Neuron (in vitro differentiated cells): ENCODE measurements around the gene VWA3B.

Source experiments
- H2AFZ ChIP-seq: one replicate; pipeline ENCODE4 v1.6.1; 2013; ENCODE audit warnings: low read depth, mild to moderate bottlenecking, inconsistent platforms, low read length, moderate library complexity
- H3K27me3 ChIP-seq: one replicate; pipeline ENCODE4 v1.6.1; 2013; ENCODE audit warnings: low read length; ENCODE audit not compliant: insufficient read depth
- H3K36me3 ChIP-seq: one replicate; pipeline ENCODE4 v1.6.1; 2013; ENCODE audit warnings: low read length; ENCODE audit not compliant: insufficient read depth
- H3K4me1 ChIP-seq: one replicate; pipeline ENCODE4 v1.6.1; 2013; ENCODE audit warnings: low read length; ENCODE audit not compliant: insufficient read depth
- H3K4me3 ChIP-seq: 2 replicates; pipeline ENCODE4 v1.5.1; 2013; ENCODE audit warnings: mild to moderate bottlenecking, low read length, moderate library complexity
- H3K9me3 ChIP-seq: one replicate; pipeline ENCODE4 v1.6.1; 2013; ENCODE audit warnings: low read length

VWA3B gene

GRCh38 chr2:98334439-98335078, 247.6 kb downstream of the VWA3B start:
- H3K9me3 ChIP-seq, result peaks cover 7% of the 10 kb centered on the region
- H2AFZ ChIP-seq, result no peak overlapping the region
- H3K36me3 ChIP-seq, result no peaks in the 10 kb centered on the region
- H3K4me1 ChIP-seq, result peaks cover 49% of the 10 kb centered on the region
- H3K27me3 ChIP-seq, result no peaks in the 10 kb centered on the region
- H3K4me3 ChIP-seq, result no peak overlapping the region

DNA sequence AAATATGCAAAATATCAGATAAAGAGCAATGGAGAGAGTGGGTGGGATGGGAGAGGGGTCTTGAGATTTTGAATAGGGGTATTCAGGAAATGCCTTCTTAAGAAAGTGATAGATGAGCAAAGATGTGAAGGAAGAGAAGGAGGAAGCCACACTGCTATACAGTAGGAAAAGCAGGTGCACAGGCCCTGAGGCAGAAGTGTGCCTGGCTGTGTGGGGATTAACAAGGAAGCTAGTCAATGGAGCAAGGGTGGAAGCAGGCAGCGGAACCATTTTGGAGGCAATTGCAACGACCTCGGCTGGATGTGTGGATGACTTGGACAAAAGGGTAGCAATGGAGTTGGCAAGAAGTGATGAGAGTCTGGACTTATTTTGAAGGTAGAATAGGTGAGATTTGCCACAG, 248.3 kb downstream of the VWA3B start:
- H3K36me3 ChIP-seq, result no peaks in the 10 kb centered on the region
- no peak overlapping the region for H3K4me3 ChIP-seq
- H3K27me3 ChIP-seq, result no peaks in the 10 kb centered on the region
- H2AFZ ChIP-seq, result no peak overlapping the region
- peaks cover 49% of the 10 kb centered on the region for H3K4me1 ChIP-seq
- H3K9me3 ChIP-seq, result peaks cover 1% of the 10 kb centered on the region

DNA sequence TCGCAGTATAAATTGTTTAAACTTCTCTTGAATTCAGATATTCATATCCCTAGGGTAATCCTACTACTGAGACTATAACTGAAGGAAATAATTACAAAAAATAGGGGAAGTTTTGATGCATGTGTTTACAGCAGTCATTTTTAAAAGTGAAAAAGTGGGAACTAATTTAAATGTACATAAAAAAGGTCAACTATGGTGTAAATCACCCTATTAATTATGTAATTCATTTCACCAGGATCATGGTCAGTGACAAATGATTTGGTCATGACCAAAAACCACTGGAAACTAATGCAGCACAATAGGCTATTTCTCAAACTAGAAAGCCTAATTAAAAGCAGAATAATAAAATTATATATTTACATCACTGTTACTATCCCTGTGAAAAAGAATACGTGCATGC, 254.3 kb downstream of the VWA3B start:
- Histone ChIP-seq H3K27me3 (peaks cover 14% of the 10 kb centered on the region), H3K4me3 (no peak overlapping the region), H3K9me3 (no peaks in the 10 kb centered on the region), H2AFZ (no peak overlapping the region), H3K4me1 (peaks cover 8% of the 10 kb centered on the region), H3K36me3 (no peaks in the 10 kb centered on the region)

GRCh38 chr2:98343285-98343684, 256.3 kb downstream of the VWA3B start:
- Histone ChIP-seq H2AFZ (no peak overlapping the region), H3K36me3 (no peaks in the 10 kb centered on the region), H3K9me3 (no peaks in the 10 kb centered on the region), H3K4me3 (no peak overlapping the region), H3K4me1 (peaks cover 14% of the 10 kb centered on the region), H3K27me3 (peaks cover 14% of the 10 kb centered on the region)

DNA sequence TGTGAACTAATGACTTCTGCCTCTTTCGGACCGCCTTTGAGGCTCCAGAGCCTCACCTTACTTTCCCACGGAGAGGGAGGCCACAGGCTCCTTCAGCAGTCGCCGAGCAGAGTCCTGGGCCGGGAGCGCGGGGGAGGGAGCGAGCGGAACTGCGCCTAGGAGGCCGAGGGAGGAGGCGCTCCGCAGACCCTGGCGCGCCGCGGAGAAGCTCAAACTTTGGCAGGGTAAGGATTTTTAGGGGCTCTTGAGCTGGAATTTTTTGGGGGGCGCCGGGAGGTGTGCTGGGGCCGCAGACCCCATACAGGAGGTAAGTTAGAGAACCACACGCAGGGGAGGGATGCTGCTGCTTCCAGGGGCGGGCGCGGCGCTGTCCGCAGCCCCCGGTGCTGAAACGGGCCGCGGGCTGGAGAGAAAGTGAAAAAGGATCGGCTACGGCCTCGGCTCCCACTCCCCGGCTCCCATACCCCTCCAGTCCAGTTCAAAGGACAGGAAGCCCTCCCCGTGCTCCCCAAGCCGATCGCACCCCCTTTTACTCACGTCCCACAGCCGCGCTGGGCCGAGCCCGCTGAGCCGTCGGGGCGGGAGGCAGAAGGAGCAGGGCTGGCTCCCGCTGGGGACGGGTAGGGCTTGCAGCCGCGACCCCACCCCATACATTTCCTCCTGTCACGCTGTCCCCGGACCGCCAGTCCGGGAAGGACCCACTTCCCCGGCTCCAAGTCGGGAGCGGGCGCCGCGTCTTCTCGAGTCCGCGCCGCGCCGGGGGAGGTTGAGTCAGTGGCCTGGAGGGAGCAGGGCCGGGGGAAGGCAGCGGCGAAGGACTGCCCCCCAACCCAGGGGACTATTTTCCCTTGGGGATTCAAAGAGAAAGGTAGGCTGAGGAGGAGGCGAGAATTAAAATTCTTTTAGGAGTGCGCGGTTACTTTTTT, 259.6 kb downstream of the VWA3B start, which contains the start of gene CNGA3:
Gene CNGA3, plus strand, starts transcription at position 146 of the 926 bp plus-strand sequence. CDS start 23,520 bp downstream, outside the sequence.
- Histone ChIP-seq H3K27me3 (peaks cover 20% of the 10 kb centered on the region), H3K4me3 (peak within 1 kb of the TSS; percentile 52)

GRCh38 chr2:98347298-98348065, 260.5 kb downstream of the VWA3B start:
- Histone ChIP-seq H3K4me3 (peak overlapping the region; percentile 52), H3K36me3 (no peaks in the 10 kb centered on the region), H3K4me1 (peaks cover 23% of the 10 kb centered on the region), H3K27me3 (peaks cover 20% of the 10 kb centered on the region), H2AFZ (peak overlapping the region; percentile 66), H3K9me3 (peaks cover 4% of the 10 kb centered on the region)

More for the DNA sequence above, 259.6 kb downstream of the VWA3B start, which contains the start of gene CNGA3:
- Histone ChIP-seq H3K9me3 (peaks cover 4% of the 10 kb centered on the region), H3K36me3 (no peaks in the 10 kb centered on the region), H3K4me1 (peaks cover 23% of the 10 kb centered on the region), H2AFZ (peak within 1 kb of the TSS; percentile 66)

GRCh38 chr2:98348066-98348561, 261.1 kb downstream of the VWA3B start:
- Histone ChIP-seq H2AFZ (no peak overlapping the region), H3K4me1 (peaks cover 23% of the 10 kb centered on the region), H3K9me3 (peaks cover 4% of the 10 kb centered on the region), H3K4me3 (peak overlapping the region; percentile 52), H3K27me3 (peaks cover 16% of the 10 kb centered on the region), H3K36me3 (no peaks in the 10 kb centered on the region)

- Histone ChIP-seq H3K4me1 (peaks cover 23% of the 10 kb centered on the region), H2AFZ (no peak overlapping the region), H3K4me3 (no peak overlapping the region), H3K36me3 (no peaks in the 10 kb centered on the region), H3K27me3 (peaks cover 13% of the 10 kb centered on the region), H3K9me3 (peaks cover 10% of the 10 kb centered on the region)
Observed at GRCh38 chr2:98350411-98350810, 263.4 kb downstream of the VWA3B start.

DNA sequence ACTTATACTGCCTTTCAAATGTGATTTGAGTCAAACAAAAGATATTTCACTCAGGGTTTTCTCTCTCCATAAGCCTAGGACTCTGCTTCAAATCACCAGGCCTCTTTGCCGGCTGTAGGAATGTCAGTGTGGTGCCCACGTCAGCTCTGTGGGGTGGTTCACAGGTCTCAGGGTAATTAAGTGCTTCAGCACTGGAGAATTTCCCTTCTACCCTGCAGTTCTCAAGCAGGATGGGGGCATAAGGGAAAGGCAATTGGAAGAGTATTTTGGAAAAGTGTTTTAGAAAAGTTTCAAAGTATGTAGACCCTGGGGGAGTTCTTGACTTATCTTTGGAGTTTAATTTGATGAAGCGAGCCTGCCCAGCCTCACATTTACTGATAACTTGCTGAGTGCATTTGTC, 268.9 kb downstream of the VWA3B start:
- peaks cover 9% of the 10 kb centered on the region for H3K9me3 ChIP-seq
- H3K4me1 ChIP-seq, result peaks cover 2% of the 10 kb centered on the region
- peaks cover 2% of the 10 kb centered on the region for H3K27me3 ChIP-seq
- no peak overlapping the region for H2AFZ ChIP-seq
- H3K36me3 ChIP-seq, result no peaks in the 10 kb centered on the region
- H3K4me3 ChIP-seq, result no peak overlapping the region

- H3K36me3 ChIP-seq, result no peaks in the 10 kb centered on the region
- no peak overlapping the region for H2AFZ ChIP-seq
- H3K9me3 ChIP-seq, result peaks cover 8% of the 10 kb centered on the region
- H3K4me1 ChIP-seq, result peaks cover 2% of the 10 kb centered on the region
- peaks cover 2% of the 10 kb centered on the region for H3K27me3 ChIP-seq
- H3K4me3 ChIP-seq, result no peak overlapping the region
Observed at GRCh38 chr2:98356729-98357128, 269.8 kb downstream of the VWA3B start.

DNA sequence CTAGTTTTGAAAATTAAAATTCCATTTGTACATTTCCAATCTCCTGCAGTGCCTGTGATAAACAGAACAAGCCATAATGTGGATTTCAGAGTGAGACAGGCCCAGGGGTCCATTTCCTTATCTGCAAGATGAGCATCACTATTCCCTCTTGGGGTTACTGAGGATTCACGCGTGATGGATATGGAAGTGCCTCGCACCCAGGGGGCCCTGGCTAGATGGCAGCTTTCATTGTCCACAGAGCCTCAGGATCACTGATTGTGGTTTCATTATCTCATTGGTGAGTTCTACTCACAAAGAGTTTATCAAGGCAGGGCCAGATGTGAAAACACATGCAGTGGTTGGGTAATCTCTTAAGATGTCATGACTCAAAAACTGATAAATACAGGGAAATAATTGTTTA, 270.9 kb downstream of the VWA3B start:
- Histone ChIP-seq H2AFZ (no peak overlapping the region), H3K36me3 (no peaks in the 10 kb centered on the region), H3K27me3 (peaks cover 2% of the 10 kb centered on the region), H3K4me1 (peaks cover 2% of the 10 kb centered on the region), H3K4me3 (no peak overlapping the region), H3K9me3 (peaks cover 8% of the 10 kb centered on the region)

DNA sequence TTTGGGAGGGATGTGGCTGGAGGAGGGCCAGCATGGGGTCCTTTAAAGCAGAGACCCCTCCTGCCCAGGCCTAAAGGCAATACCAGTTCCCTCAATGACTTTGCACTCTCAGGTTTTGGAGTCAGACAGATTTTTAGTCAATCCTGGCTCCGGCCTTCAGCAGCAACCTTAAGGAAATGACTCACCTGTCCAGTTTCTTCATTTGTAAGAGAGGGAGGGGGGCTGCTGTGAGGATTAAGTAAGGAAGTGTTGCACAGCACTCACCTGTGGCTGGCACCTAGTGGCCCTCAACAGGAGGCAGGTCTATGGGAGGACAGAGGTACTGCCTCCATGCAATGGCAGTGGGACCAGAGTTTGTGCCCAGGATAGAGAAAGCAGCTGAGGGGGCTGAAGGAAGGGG, 273.0 kb downstream of the VWA3B start:
- peaks cover 2% of the 10 kb centered on the region for H3K9me3 ChIP-seq
- H3K4me1 ChIP-seq, result peaks cover 2% of the 10 kb centered on the region
- H3K27me3 ChIP-seq, result peaks cover 2% of the 10 kb centered on the region
- H3K36me3 ChIP-seq, result no peaks in the 10 kb centered on the region
- no peak overlapping the region for H3K4me3 ChIP-seq
- H2AFZ ChIP-seq, result no peak overlapping the region
